NCI-H2196 treated with DMSO at 0.1 percent for 48 hours (cell line): ENCODE data around the gene CHKA.

Source experiments
- DNase-seq: peaks from one replicate; lab custom pipeline; 2025; ENCODE audit not compliant: unreplicated experiment; lab: John Stamatoyannopoulos, UW

The CHKA gene

GRCh38 chr11:68143310-68143689, 22.1 kb upstream of the CHKA start:
- no peak for DNase-seq

- no peak for DNase-seq
Observed at GRCh38 chr11:68142441-68143309, 21.5 kb upstream of the CHKA start.

- DNase-seq, result peak; percentile 18
Observed at GRCh38 chr11:68142028-68142412, 20.8 kb upstream of the CHKA start.

GRCh38 chr11:68141246-68142027, 20.2 kb upstream of the CHKA start:
- DNase-seq, result no peak

- no peak for DNase-seq
Observed at GRCh38 chr11:68140496-68141245, 19.5 kb upstream of the CHKA start.

GRCh38 chr11:68138237-68138636, 17.0 kb upstream of the CHKA start:
- DNase-seq, result no peak

GRCh38 chr11:68137833-68138232, 16.6 kb upstream of the CHKA start:
- no peak for DNase-seq

- DNase-seq, result no peak
Observed at GRCh38 chr11:68136866-68137265, 15.7 kb upstream of the CHKA start.

- DNase-seq, result no peak
Observed at GRCh38 chr11:68135161-68135560, 14.0 kb upstream of the CHKA start.

GRCh38 chr11:68133761-68134160, 12.6 kb upstream of the CHKA start:
- no peak for DNase-seq

GRCh38 chr11:68130121-68130520, 8.9 kb upstream of the CHKA start:
- no peak for DNase-seq

GRCh38 chr11:68128682-68129327, 7.6 kb upstream of the CHKA start:
- no peak for DNase-seq

GRCh38 chr11:68127714-68128681, 6.8 kb upstream of the CHKA start:
- no peak for DNase-seq

- no peak for DNase-seq
Observed at GRCh38 chr11:68125164-68125563, 4.0 kb upstream of the CHKA start.

- DNase-seq, result no peak
Observed at GRCh38 chr11:68122936-68123539, 1.9 kb upstream of the CHKA start.

- DNase-seq, result no peak
Observed at GRCh38 chr11:68120273-68121066, 718 bp downstream of the CHKA start.

- no peak for DNase-seq
Observed at GRCh38 chr11:68118706-68119448, 2.3 kb downstream of the CHKA start.

- DNase-seq, result no peak
Observed at GRCh38 chr11:68117853-68118470, 3.2 kb downstream of the CHKA start.
